ENCODE measurements around the gene PPFIA3.

The PPFIA3 gene

GRCh38 chr19:49157445-49158224 is 38.3 kb downstream of the PPFIA3 start, which contains the start of gene TRPM4:
TSS of gene TRPM4 (plus strand) at chr19:49157792. CDS start at chr19:49157867, 75 bp downstream.
- 1% methylated on average over 31 of the region's 41 CpGs for WGBS
- H3K4me3 ChIP-seq (ENCODE audit: insufficient read depth in 1 of 2, low read depth in 1 of 2, low read length in 2 of 2): peak within 1 kb of the TSS; percentile 93 to 96

GRCh38 chr19:49160450-49161189 is 41.3 kb downstream of the PPFIA3 start:
- Histone ChIP-seq H3K9me3 (ENCODE audit: control insufficient read depth, low read length) (no peaks in the 10 kb centered on the region), H2AK5ac (ENCODE audit: low read length, severe bottlenecking) (no peak overlapping the region), H4K91ac (ENCODE audit: low read length) (no peak overlapping the region), H2BK120ac (ENCODE audit: low read depth, low read length) (no peak overlapping the region), H2AFZ (ENCODE audit: low read depth, low read length) (no peak overlapping the region), H3K23ac (ENCODE audit: low read length in 2 of 2) (no peak overlapping the region), H3K79me1 (replicated peaks; ENCODE audit: low read length, poor library complexity, severe bottlenecking) (peaks cover 17% of the 10 kb centered on the region), H3K36me3 (ENCODE audit: control insufficient read depth in 1 of 2, insufficient read depth in 2 of 2, low read depth in 1 of 2, low read length in 2 of 2) (peaks cover 4 to 15% of the 10 kb centered on the region in 2 experiments), H3K18ac (ENCODE audit: low read depth in 1 of 2, low read length in 2 of 2) (no peak overlapping the region), H3K14ac (ENCODE audit: low read length in 2 of 2) (peak overlapping the region in 1 of 2 experiments; percentile 41), H3K4me2 (ENCODE audit: low read length, poor library complexity, severe bottlenecking) (no peak overlapping the region), H3K27me3 (ENCODE audit: control insufficient read depth in 1 of 2, insufficient read depth in 1 of 2, low read length in 2 of 2) (peaks cover 7 to 9% of the 10 kb centered on the region in 2 experiments), H4K8ac (ENCODE audit: low read length) (no peak overlapping the region), H3K4me3 (ENCODE audit: insufficient read depth in 1 of 2, low read depth in 1 of 2, low read length in 2 of 2) (no peak overlapping the region), H3K4ac (ENCODE audit: low read depth in 1 of 2, low read length in 2 of 2) (no peak overlapping the region), H3K9ac (ENCODE audit: low read length) (no peak overlapping the region), H3K27ac (ENCODE audit: low read length, poor library complexity, severe bottlenecking) (no peak overlapping the region), H3K4me1 (ENCODE audit: control insufficient read depth, insufficient read depth, low read depth, low read length) (peaks cover 21% of the 10 kb centered on the region), H2BK5ac (ENCODE audit: low read depth, low read length, poor library complexity, severe bottlenecking) (no peak overlapping the region), H2BK12ac (ENCODE audit: low read length in 2 of 2) (no peak overlapping the region), H2BK15ac (ENCODE audit: low read depth, poor library complexity, severe bottlenecking) (no peak overlapping the region)
- no peak for DNase-seq
- 95% methylated on average over 13 of the region's 13 CpGs for WGBS

More at GRCh38 chr19:49157445-49158224, 38.3 kb downstream of the PPFIA3 start, which contains the start of gene TRPM4:
- H3K18ac ChIP-seq (ENCODE audit: low read depth in 1 of 2, low read length in 2 of 2): peak within 1 kb of the TSS; percentile 91 to 92
- peak within 1 kb of the TSS; percentile 67 for H2BK120ac ChIP-seq (ENCODE audit: low read depth, low read length)
- peak within 1 kb of the TSS; percentile 98 for H3K9ac ChIP-seq (ENCODE audit: low read length)
- peak within 1 kb of the TSS; percentile 94 for H3K4me2 ChIP-seq (ENCODE audit: low read length, poor library complexity, severe bottlenecking)
- peak within 1 kb of the TSS; percentile 73 for H4K91ac ChIP-seq (ENCODE audit: low read length)
- peaks cover 0 to 11% of the 10 kb centered on the region in 2 experiments for H3K36me3 ChIP-seq (ENCODE audit: control insufficient read depth in 1 of 2, insufficient read depth in 2 of 2, low read depth in 1 of 2, low read length in 2 of 2)
- H3K4me1 ChIP-seq (ENCODE audit: control insufficient read depth, insufficient read depth, low read depth, low read length): peaks cover 17% of the 10 kb centered on the region
- H2BK12ac ChIP-seq (ENCODE audit: low read length in 2 of 2): peak within 1 kb of the TSS; percentile 75 to 77
- H2BK5ac ChIP-seq (ENCODE audit: low read depth, low read length, poor library complexity, severe bottlenecking): no peak within 1 kb of the TSS
- peak; percentile 83 for DNase-seq
- peak within 1 kb of the TSS; percentile 92 for H4K8ac ChIP-seq (ENCODE audit: low read length)
- peak within 1 kb of the TSS; percentile 55 for H2BK15ac ChIP-seq (ENCODE audit: low read depth, poor library complexity, severe bottlenecking)
- H2AFZ ChIP-seq (ENCODE audit: low read depth, low read length): peak within 1 kb of the TSS; percentile 93
- no peaks in the 10 kb centered on the region for H3K9me3 ChIP-seq (ENCODE audit: control insufficient read depth, low read length)
- peak within 1 kb of the TSS; percentile 32 for H2AK5ac ChIP-seq (ENCODE audit: low read length, severe bottlenecking)
- peaks cover 10 to 11% of the 10 kb centered on the region in 2 experiments for H3K27me3 ChIP-seq (ENCODE audit: control insufficient read depth in 1 of 2, insufficient read depth in 1 of 2, low read length in 2 of 2)
- H3K27ac ChIP-seq (ENCODE audit: low read length, poor library complexity, severe bottlenecking): no peak within 1 kb of the TSS
- H3K23ac ChIP-seq (ENCODE audit: low read length in 2 of 2): peak within 1 kb of the TSS in 1 of 2 experiments; percentile 36
- H3K4ac ChIP-seq (ENCODE audit: low read depth in 1 of 2, low read length in 2 of 2): peak within 1 kb of the TSS; percentile 77 to 85
- peak within 1 kb of the TSS in 1 of 2 experiments; percentile 93 for H3K14ac ChIP-seq (ENCODE audit: low read length in 2 of 2)
- peaks cover 17% of the 10 kb centered on the region for H3K79me1 ChIP-seq (replicated peaks; ENCODE audit: low read length, poor library complexity, severe bottlenecking)

- Histone ChIP-seq H4K8ac (ENCODE audit: low read length) (no peak overlapping the region), H2BK12ac (ENCODE audit: low read length in 2 of 2) (no peak overlapping the region), H3K36me3 (ENCODE audit: control insufficient read depth in 1 of 2, insufficient read depth in 2 of 2, low read depth in 1 of 2, low read length in 2 of 2) (peaks cover 5 to 22% of the 10 kb centered on the region in 2 experiments), H3K79me1 (replicated peaks; ENCODE audit: low read length, poor library complexity, severe bottlenecking) (peaks cover 21% of the 10 kb centered on the region), H3K9ac (ENCODE audit: low read length) (no peak overlapping the region), H3K27me3 (ENCODE audit: control insufficient read depth in 1 of 2, insufficient read depth in 1 of 2, low read length in 2 of 2) (no peaks in the 10 kb centered on the region), H3K27ac (ENCODE audit: low read length, poor library complexity, severe bottlenecking) (no peak overlapping the region), H3K14ac (ENCODE audit: low read length in 2 of 2) (no peak overlapping the region), H3K23ac (ENCODE audit: low read length in 2 of 2) (no peak overlapping the region), H3K9me3 (ENCODE audit: control insufficient read depth, low read length) (no peaks in the 10 kb centered on the region), H3K4me1 (ENCODE audit: control insufficient read depth, insufficient read depth, low read depth, low read length) (peaks cover 24% of the 10 kb centered on the region), H3K4ac (ENCODE audit: low read depth in 1 of 2, low read length in 2 of 2) (no peak overlapping the region), H3K18ac (ENCODE audit: low read depth in 1 of 2, low read length in 2 of 2) (no peak overlapping the region), H3K4me3 (ENCODE audit: insufficient read depth in 1 of 2, low read depth in 1 of 2, low read length in 2 of 2) (no peak overlapping the region), H2AFZ (ENCODE audit: low read depth, low read length) (no peak overlapping the region), H2BK120ac (ENCODE audit: low read depth, low read length) (no peak overlapping the region), H2BK5ac (ENCODE audit: low read depth, low read length, poor library complexity, severe bottlenecking) (no peak overlapping the region), H3K4me2 (ENCODE audit: low read length, poor library complexity, severe bottlenecking) (no peak overlapping the region), H4K91ac (ENCODE audit: low read length) (no peak overlapping the region), H2AK5ac (ENCODE audit: low read length, severe bottlenecking) (no peak overlapping the region), H2BK15ac (ENCODE audit: low read depth, poor library complexity, severe bottlenecking) (no peak overlapping the region)
- DNase-seq: no peak
- WGBS: 66% methylated on average over 4 of the region's 4 CpGs
Observed at GRCh38 chr19:49161987-49162386, 42.6 kb downstream of the PPFIA3 start.
